Cardiac atrium fibroblast (primary cell): ENCODE measurements around the gene MDM4. TPM values are rescaled to one million over a fixed set of nuclear protein-coding genes. Genes with fewer than 3 reads are reported as not detected.

ENCODE experiments used
- total RNA-seq: library from RNA; depleted of rRNA; stranded (reverse); fragments of >200 nt; gene quantifications from 2 replicates; pipeline ENCODE4 v1.2.3, GENCODE V29; 2015

MDM4 gene, protein sequence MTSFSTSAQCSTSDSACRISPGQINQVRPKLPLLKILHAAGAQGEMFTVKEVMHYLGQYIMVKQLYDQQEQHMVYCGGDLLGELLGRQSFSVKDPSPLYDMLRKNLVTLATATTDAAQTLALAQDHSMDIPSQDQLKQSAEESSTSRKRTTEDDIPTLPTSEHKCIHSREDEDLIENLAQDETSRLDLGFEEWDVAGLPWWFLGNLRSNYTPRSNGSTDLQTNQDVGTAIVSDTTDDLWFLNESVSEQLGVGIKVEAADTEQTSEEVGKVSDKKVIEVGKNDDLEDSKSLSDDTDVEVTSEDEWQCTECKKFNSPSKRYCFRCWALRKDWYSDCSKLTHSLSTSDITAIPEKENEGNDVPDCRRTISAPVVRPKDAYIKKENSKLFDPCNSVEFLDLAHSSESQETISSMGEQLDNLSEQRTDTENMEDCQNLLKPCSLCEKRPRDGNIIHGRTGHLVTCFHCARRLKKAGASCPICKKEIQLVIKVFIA
- total RNA-seq, result 10.7 and 13.0 TPM in 2 replicates

DNA sequence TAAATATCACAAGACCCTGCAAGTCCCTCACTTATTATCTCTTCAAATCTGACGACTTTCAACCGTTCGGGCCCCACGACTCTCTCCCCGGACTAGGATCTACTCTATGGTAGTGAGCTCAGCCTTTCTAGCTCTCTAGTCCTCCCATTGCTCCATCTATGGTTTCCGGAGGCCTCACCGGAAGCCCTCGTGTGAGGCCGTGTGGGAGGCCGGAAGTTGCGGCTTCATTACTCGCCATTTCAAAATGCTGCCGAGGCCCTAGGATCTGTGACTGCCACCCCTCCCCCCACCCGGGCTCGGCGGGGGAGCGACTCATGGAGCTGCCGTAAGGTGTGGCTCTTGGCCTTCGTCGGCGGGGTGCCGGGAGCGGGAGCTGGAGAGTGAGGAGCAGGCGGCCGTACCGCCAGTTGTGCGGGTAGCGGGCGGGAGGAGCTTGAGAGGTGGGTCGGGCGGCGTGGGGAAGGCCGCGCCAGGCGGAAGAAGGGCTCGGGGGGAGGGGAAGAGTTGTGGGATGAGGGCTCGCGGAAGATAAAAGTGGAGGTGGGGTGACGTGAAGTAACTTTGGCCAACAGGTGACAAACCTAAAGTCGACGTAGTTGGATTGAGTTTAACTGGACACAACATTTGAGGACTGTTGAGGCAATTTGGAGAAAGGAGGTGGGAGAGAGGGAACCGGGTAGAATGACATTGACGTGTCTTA is at the start of gene MDM4:
TSS of gene MDM4 (plus strand) at position 227 of the 700 bp plus-strand sequence. CDS start 9,113 bp downstream, outside the sequence.

DNA sequence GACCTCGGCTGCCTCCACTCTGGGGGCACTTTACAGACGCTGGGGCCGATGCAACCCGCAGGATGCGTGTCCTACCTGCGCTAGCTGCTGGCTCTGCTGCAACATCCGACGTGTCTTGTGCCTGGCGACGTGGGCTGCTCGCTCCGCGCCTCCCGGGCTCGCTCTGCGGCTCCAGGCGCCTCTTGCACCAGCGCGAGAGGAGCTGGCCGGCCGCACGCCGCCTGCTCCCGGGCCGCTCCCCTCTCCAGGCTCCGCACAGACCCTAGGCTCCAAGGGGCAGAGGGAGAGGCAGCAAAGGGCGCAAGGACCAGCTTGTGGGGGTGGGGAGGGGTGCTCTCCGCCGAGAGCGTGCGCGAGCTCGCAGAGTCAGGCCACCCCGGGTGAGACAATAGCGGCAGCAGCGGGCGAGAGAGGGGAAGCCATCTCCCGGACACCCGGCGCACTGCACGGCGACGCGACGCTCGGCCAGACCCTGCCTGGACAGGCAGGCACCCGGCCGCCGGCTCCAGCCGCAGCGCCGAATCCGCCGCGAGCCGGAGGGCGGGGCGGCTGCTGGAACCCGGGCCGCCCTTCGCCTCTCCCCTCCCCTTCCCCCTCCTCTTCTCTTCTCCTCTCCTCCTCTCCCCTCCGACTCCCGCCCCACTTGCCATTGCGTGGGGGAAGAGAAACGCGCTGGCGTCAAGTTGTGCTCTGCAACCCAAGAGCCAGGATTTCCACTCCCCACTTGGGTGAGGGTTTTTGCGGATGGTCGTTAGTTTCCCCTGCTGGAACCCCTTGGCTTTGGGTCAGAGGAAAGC is 21.7 kb upstream of the MDM4 start, which contains the start of gene PIK3C2B:
TSS of gene PIK3C2B (minus strand) at position 525 of the 797 bp plus-strand sequence. CDS start 25,003 bp downstream, outside the sequence.

Other genes with a start within 250 kb of the MDM4 start
- 3.7 and 37.0 TPM in 2 replicates for gene PLEKHA6, start 156.5 kb upstream of the MDM4 start, total RNA-seq
- 28.7 and 31.4 TPM in 2 replicates for gene PPP1R15B, start 104.6 kb upstream of the MDM4 start, total RNA-seq
- gene PIK3C2B, start 21.6 kb upstream of the MDM4 start, total RNA-seq, result 0.36 and 1.5 TPM in 2 replicates
- under 0.01 TPM in 1 of 2 replicates, not detected in the other for gene LRRN2, start 169.3 kb downstream of the MDM4 start, total RNA-seq